T-helper 22 cell (primary cell): ENCODE measurements around the gene NOP9.
A peak's percentile ranks its signal among the peaks of the same experiment; 100 is the strongest.

Experiments
- DNase-seq: peaks from one replicate; pipeline ENCODE4 v3.0.0-alpha.2; 2020; ENCODE audit warnings: low read depth

NOP9 gene

DNA sequence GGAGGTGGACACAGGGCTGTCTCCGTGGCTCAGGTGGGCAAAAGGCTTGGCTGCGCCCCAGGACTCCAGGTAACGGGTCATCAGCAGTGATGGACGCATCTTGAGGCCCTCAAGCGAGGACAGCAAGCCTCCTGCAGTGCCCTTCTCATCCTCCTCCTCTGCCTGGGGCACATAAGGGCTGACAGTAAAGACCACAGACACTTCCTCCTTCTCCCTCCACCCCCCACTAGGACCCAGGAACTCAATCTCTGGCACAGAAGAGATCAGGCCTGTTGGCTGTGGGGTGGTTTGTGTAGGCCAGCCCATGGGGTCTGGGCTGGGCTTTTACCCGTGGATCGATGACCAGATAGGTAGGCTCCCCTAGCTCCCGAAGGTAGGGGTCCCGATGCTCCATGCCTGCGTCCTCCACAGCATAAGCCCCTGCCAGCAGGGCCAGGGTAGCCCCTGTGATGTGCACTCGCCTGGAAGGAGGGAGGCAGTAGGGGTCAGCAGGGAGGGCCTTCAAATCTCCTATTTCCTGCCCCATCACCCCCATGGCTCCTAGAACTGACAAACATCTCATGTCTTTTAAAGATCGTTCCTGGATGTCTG lies 29.5 kb downstream of the NOP9 start:
- DNase-seq, result no peak

- peak; percentile 39 for DNase-seq
Measured at GRCh38 chr14:24329736-24330135, 30.1 kb downstream of the NOP9 start.

DNA sequence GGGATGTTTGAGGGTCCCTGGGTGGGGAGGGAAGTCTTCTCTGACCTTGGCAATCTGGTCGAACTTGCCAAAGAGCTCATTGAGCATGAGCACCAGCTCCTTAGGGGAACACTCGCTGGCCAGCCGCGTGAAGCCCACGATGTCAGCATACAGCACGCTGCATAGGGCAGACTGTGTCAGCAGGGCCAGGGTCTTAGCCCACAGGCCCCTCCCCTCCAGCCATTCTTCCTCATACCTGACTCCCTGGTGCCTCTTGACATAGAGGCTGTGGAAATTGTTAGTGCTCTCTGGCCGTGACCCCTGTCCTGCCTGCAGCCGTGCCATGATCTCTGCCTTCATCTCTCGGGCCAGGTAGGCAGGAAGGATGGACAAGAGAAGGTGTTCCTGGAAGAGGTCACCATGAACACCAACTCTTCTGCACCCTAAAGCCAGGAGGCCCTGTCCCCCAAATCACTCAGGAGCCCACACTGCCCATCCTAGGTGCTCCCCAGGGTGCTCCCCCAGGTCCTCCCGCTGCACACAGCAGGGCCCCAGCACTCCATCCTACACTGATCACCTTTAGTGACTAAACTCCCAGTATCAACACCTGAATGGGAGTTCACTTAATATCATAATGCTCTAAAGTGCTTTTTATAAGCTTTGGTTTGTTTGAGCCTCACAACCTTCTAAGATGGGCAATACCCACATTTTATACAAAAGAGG lies 31.5 kb downstream of the NOP9 start:
- DNase-seq, result no peak

- no peak for DNase-seq
Measured at GRCh38 chr14:24331731-24332267, 32.1 kb downstream of the NOP9 start.

- DNase-seq, result peak; percentile 77
Measured at GRCh38 chr14:24332268-24332993, 32.8 kb downstream of the NOP9 start.

DNA sequence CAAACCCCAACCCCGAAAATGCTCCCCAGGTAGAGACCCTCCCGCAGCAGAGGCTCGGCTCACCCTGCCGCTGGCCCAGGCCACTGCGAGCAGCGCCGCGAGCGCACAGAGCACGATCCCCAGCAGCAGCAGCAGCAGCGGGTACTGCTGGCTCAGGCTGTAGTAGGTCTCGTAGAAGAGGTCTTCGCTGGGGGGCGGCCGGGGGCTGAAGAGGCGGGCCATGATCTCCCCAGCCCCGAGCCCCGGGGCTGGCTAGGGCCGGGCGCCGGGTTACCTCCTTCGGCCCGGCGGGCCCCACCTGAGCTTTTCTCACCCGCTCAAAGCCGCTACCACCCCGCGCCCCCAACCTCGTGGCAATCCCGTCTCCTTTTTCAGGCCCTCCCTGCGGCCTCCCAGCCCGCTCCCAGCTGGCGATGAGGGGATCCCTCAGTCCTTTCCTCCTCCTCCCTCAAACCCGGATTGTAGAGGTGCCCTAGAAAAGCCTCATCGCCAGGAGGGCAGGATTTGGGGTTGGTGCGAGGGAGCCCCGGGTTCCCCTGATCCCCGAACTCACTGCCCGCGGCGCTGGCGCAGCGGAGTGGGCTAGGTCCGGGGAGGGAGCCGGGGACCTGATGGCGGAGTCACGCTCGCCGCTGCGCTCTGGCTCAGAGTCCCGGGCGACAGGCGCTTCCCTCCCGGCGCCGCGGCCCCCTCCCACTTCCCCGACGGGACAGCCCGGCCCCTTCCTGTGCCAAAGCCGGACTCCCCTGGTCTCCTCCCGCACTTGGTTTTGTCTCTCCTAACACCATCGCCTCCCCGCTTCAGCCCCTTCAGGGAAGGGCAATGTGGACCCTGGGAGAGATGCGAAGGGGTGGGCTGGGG lies 35.0 kb downstream of the NOP9 start, which contains the start of gene ADCY4:
ADCY4 (minus strand) TSS at position 641 of the 861 bp plus-strand sequence; CDS start at position 222, 419 bp downstream.
- no peak for DNase-seq

DNA sequence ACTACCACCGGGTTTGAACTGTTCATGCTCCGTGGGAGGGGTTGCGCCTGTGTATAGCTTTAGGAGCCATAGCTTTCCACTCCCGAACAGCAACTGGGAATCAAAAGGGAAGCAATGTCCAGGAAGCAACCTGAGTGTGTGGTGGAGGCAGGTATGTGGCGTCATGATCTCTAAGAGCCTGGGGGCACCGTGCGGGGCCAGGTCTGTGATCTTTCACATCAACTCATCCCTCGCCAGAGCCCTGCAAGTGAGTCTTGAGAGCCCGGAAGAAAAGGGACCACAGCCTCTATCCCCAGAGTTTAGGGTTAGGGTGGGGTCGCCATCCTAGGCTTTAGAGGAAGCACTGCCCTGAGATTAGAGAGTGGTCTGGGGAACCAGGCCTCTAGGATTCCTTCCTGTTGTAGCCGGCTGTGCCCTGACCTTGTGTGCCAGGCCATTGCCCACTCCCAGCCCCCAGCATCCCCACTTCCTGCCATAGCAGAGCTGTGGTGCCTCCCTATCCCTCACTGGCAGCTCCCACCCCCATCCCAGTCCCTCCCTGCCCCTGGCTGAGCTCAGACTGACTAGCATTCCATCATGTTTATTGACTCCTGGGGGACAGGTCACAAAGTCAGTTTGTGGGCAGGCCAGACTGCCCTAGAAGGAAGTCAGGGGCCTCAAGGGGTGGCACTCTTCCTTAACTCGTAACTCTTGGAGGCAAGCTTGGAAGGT lies 36.0 kb downstream of the NOP9 start:
- no peak for DNase-seq

DNA sequence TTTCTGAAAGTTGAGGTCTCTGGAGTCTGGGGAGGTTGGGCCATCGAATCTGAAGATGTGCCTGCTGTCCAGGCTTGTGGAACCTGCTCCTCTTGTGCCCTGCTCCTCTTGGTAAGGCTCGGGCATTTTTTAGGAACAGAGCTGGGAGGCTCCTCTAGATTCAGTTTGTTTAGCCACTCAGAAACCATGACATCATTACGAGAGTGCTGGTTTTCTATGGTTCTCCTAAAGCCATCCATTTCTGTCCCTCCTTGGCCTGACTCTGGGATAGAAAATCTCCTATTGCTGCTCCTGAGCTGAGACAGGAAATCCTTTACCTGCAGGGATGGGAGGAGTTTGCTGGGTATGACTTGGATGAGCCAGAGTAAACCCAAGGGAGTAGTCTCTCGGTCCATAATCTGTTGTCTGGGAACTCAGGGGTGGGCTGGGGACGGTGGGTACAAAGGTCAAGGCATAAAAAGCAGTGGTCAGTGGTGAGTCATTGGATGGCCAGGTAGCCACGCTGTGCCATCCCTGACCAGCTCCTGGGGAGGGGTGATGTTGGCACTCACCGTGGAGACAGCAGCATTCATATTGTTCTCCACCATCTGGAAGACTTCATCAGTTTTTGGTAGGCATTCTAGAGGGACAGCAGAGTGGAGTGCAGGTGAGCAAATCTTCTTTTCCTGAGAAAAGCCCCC lies 37.6 kb downstream of the NOP9 start:
- no peak for DNase-seq

DNA sequence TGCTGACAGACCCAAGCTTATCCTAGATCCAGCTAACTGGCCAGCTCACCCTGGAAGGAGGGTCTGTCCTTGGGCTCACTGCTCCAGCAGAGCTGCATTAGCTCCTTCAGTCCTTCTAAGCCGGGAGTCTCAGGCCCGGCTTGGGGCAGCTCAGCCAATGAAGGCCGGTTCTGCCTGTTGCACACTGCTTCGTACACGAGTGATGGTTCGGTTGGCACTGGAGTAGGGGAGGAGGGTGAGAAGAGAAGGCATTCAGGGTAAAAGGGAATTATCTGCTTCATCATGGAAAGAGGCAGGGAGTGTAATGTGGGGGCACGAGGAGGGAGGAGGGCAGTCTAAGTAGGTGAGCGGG lies 38.1 kb downstream of the NOP9 start:
- DNase-seq, result no peak

- DNase-seq, result no peak
Measured at GRCh38 chr14:24338843-24339242, 39.2 kb downstream of the NOP9 start.

DNA sequence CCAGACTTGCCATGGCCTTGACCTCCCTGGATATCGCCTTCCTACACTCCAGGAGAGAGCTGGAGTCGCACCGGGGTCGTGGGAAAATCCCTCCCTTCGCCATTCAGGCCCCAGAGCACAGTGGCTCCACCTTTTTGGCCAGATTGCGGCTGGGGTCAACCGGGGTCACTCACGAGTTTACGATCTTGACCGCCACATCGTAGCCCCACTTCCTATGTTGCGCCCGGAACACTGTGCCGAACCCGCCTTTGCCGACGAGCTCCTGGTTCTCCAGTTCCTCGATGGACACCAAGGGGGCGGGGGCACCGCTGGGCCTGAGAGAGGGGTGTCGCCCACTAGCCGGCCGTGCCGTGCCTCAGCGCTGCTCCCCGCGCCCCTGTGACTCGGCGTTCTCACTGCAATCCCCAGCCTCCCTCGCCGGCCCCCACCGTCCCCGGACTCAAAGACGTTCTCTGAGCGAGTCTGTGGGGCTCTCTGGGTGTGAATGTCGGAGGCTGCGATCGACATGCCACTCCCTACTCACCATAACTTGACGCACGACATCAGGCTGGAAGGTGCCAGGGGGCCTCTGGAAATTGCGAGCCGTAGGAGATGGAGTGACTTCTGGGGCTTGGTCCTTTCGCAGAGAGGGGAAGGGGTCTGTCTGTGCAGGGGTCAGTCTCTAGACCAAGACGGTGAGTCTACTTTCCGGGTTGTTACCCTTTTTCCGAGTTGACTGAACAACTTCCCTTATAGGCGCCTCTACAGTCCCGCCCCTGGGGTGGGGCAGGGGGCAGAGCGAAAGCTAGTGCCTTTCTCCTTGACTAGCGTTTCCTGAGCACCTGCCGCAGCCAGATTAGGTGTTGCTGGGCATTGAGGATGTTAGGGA lies 39.9 kb downstream of the NOP9 start, which contains the start of gene RIPK3:
RIPK3 (minus strand) TSS at position 708 of the 868 bp plus-strand sequence; CDS start at position 543, 165 bp downstream.
- DNase-seq, result peak; percentile 39

DNA sequence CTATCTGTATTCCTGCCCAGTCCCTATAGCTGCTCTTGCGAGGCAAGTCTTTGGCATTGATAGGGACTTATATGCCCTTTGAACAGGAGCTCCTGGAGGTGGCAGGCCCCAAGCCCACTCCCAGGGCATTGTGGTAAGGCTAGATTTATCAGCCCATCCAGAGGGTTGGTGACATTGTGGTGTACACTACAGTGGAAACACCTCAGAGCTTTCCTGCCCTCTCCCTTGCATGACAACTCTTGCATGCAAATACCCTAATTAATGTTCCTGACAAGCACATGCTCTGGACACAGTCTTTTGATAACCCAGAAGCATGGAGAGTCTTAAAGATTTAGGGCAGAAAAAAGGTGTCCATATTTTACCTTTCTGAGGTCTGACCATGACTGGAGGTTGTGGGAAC lies 41.0 kb downstream of the NOP9 start:
- no peak for DNase-seq

DNA sequence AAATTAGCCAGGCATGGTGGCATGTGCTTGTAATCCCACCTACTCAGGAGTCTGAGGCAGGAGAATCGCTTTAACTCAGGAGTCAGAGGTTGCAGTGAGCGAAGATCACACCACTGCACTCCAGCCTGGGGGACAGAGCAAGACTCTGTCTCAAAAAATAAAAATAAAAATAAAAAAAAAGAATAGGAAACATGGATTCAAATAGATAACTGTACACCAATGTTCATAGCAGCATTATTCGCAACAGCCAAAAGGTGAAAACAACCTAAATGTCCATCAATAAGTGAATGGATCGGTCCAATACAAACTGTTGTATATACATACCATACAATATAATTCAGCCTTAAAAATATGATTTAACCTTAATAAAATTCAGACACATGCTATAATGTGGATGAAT lies 43.2 kb downstream of the NOP9 start:
- no peak for DNase-seq

DNA sequence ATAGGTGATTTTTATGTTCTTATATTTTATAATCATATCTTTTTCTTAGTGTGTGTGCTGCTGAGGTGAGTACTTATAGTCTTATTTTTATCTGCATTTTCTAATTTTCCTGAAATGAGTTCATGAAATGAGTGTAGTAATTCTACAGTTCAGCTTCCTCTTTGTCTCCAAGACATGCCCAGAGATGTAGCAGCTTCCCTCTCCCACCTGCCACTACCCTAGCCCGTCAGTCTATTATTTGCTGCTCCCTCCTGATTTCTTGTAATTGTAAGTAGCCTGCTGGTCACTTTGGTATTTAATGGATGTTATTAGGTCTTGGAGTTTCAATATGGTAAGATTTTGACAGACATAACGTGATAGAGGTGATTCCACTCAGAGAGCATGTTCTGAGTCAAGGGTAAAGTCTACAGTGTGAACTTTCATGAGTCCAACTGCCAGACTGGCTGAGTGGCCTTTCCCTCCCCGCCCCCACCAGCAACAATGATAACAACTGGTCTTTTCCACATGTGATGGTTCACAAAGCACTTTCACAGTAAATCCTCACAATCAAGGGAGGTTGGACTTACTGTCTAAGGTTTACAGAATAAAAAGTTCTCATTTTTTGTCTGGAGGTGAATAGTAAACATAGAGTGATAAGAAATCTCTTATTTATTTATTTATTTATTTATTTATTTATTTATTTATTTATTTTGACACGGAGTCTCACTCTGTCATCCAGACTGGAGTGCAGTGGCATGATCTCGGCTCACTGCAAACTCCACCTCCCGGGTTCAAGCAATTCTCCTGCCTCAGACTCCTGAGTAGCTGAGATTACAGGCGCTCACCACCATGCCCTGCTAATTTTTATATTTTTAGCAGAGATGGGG lies 44.4 kb downstream of the NOP9 start:
- DNase-seq, result no peak

DNA sequence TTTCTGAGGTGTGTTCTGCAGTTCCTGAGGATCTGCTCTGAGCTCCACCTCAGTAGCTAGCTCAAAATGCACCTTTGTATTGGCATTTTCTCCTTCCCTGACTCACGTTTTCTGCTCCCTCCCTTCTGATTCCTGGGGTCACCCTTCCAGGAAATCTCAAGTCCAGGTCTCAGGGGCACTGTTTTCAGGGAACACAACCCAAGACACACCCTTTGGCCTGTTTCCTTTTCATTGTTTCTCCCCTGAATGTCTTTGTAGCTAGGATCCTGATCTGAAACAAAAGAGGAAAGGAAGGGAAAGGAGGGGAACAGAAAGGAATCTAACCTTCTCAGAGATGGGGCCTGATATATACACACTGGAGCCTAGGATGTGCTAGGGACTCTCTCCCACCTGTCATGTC lies 47.5 kb downstream of the NOP9 start:
- no peak for DNase-seq

DNA sequence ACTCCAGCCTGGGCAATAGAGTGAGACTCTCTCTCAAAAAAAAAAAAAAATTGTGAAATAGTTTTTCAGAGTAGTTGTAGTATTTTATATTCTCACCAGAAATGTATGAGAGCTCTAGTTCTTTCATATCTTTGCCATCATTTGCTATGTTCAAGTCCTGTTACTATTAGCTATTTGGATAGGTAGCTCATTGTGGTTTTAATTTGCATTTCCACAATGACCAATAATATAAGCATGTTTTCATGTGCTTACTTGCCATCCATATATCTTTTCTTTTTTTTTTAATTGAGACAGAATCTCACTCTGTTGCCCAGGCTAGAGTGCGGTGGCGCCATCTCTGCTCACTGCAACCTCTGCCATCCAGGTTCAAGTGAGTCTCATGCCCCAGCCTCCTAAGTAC lies 48.5 kb downstream of the NOP9 start:
- DNase-seq, result no peak

DNA sequence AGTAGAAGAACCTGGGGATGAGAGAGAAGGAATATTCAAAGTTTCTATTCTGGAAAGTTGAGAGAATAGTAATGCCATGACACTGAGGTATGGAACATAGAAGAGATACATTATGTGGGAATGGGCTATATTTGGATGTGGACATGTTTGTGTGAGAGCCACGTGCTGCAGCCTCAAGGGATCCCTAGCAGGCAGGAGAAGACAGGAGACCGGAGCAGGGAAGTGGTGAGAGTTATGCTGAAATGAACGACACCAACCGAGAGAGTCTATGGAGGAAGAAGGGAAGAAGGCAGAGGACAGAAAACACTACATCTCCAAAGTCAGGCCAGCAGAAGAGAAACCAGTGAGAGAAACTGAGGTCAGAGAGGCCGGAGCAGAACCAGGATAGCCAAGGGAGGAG lies 50.1 kb downstream of the NOP9 start:
- DNase-seq, result no peak

DNA sequence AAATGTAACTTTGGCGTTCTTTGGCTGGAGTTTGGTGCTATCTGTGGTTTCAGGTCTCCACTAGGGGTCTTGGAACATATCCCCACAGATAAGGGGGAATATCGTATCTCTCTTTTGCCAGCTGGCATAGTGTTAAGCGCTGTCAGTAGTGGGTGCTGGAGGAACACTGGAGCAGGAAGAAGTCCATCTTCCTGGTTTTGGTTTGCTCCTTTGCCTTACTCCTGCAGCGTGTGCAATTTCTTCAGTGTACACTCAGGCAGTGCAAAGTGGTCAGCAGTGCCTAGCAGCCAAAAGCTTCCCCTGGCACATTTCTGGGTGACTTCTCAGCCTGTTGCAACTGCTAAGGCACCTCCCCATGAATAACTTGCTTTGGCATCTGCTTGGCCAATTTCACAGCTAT lies 51.9 kb downstream of the NOP9 start:
- no peak for DNase-seq
